Gastroesophageal sphincter (tissue), 4 donors: ENCODE results near the gene FAM149B1. TPM values are rescaled to one million over a fixed set of nuclear protein-coding genes. Genes with fewer than 3 reads are reported as not detected.
"Not testable (repeated sequence)": the region's sequence is repeated elsewhere in the genome, so short reads cannot be mapped to it uniquely, and the experiment has no call there.

Source experiments
- ATAC-seq: fragments of 150-250 bp; one replicate; pipeline ENCODE4 v1.9.1; 2016; ENCODE audit warnings: mild to moderate bottlenecking, moderate library complexity
- H3K27ac ChIP-seq, 4 donors: fragments of 200-600 bp; sonication (generic) in 3 of 4; 1 replicate in 3 of 4; 2 replicates in 1 of 4; pipeline ENCODE4 v1.5.1; 2016 to 2019
- H3K27me3 ChIP-seq: fragments of 200-600 bp; sonication (generic); one replicate; pipeline ENCODE4 v1.5.1; 2019
- H3K36me3 ChIP-seq, 2 donors: fragments of 200-600 bp; sonication (generic); one replicate each; pipeline ENCODE4 v1.5.1; 2019; ENCODE audit warnings: control low read depth in 1 of 2
- H3K4me1 ChIP-seq, 3 donors: fragments of 200-600 bp; sonication (generic); 1 replicate in 2 of 3; 2 replicates in 1 of 3; pipeline ENCODE4 v1.5.1; 2016 to 2019; ENCODE audit warnings: control low read depth in 2 of 3
- H3K4me3 ChIP-seq, 2 donors: fragments of 200-600 bp; sonication (generic); one replicate each; pipeline ENCODE4 v1.5.1; 2019; ENCODE audit warnings: mild to moderate bottlenecking in 1 of 2, moderate library complexity in 1 of 2
- H3K9me3 ChIP-seq, 3 donors: fragments of 200-600 bp; sonication (generic); one replicate each; pipeline ENCODE4 v1.5.1; 2017 to 2019; ENCODE audit warnings: control low read depth in 2 of 3
- CTCF ChIP-seq, 4 experiments: fragments of 200-600 bp in 2 of 4; fragments of 450-650 bp in 2 of 4; sonication (generic) in 1 of 4; IDR thresholded peaks; one replicate each; pipeline ENCODE4 v1.5.1; 2017 to 2019; ENCODE audit warnings: antibody characterized with exemption in 4 of 4, mild to moderate bottlenecking in 2 of 4, moderate library complexity in 2 of 4
- EP300 ChIP-seq: sonication (generic); formaldehyde crosslinking; IDR thresholded peaks from one replicate; pipeline ENCODE4 v1.6.1; 2017; ENCODE audit warnings: antibody characterized with exemption, mild to moderate bottlenecking
- POLR2A ChIP-seq, 2 donors: fragments of 450-650 bp; IDR thresholded peaks; one replicate each; pipeline ENCODE4 v1.6.1; 2017; ENCODE audit warnings: antibody characterized with exemption in 2 of 2, mild to moderate bottlenecking in 2 of 2, moderate library complexity in 1 of 2
- POLR2AphosphoS5 ChIP-seq: sonication (generic); formaldehyde crosslinking; IDR thresholded peaks from one replicate; pipeline ENCODE4 v1.6.1; 2017; ENCODE audit warnings: antibody characterized with exemption
- WGBS, 2 donors: methylation state at CpG; one replicate each; pipeline ENCODE4 v1.1.5; 2018; ENCODE audit warnings: low coverage in 1 of 2; 5-methylcytosine and 5-hydroxymethylcytosine counted together
- total RNA-seq, 4 donors: library from RNA; depleted of rRNA; stranded (reverse); fragments of >200 nt; gene quantifications; one replicate each; pipeline ENCODE4 v1.1.0, GENCODE V29; 2016

FAM149B1 gene
- total RNA-seq, 4 donors from 2014 or later, result 10.9 to 16.2 (median 15.2) TPM

GRCh38 chr10:73252445-73253224, 84.7 kb downstream of the FAM149B1 start, which contains the start of gene MRPS16:
MRPS16 (minus strand) TSS chr10:73252644; CDS start chr10:73252482, 162 bp downstream.
- TF ChIP-seq POLR2A (IDR thresholded peaks at IDR 0.05), result peak; percentile 44 to 60
- no peak for TF ChIP-seq EP300
- TF ChIP-seq POLR2AphosphoS5, result peak; percentile 83
- peak in 3 of 4 experiments; percentile 15 to 20 (median 17) for TF ChIP-seq CTCF (IDR thresholded peaks at IDR 0.05)
- Histone ChIP-seq H3K36me3 (peaks cover 0 to 29% of the 10 kb centered on the region in 2 donors), H3K4me1 (peaks cover 11 to 41% (median 19%) of the 10 kb centered on the region in 3 donors), H3K9me3 (no peaks in the 10 kb centered on the region), H3K27me3 (no peaks in the 10 kb centered on the region), H3K4me3 (peak within 1 kb of the TSS; percentile 76 to 82), H3K27ac (peak within 1 kb of the TSS; percentile 80 to 93 (median 90))
- ATAC-seq, result peak; percentile 99
- 0% methylated on average over 12 to 17 of the region's 51 CpGs for WGBS, 2 donors

- WGBS, 2 donors, result 0% methylated on average over 4 of the region's 4 CpGs
- H3K4me1 ChIP-seq, result peaks cover 9 to 35% (median 16%) of the 10 kb centered on the region in 3 donors
- H3K27me3 ChIP-seq, result no peaks in the 10 kb centered on the region
- H3K36me3 ChIP-seq, result peaks cover 0 to 29% of the 10 kb centered on the region in 2 donors
- peak overlapping the region; percentile 80 to 93 (median 90) for H3K27ac ChIP-seq
- no peak for ATAC-seq
- TF ChIP-seq POLR2AphosphoS5 (no peak), CTCF (IDR thresholded peaks at IDR 0.05) (no peak)
- H3K9me3 ChIP-seq, result no peaks in the 10 kb centered on the region
- peak overlapping the region; percentile 76 to 82 for H3K4me3 ChIP-seq
These were observed 85.3 kb downstream of the FAM149B1 start for GRCh38 chr10:73253225-73253555.

- not testable (repeated sequence) for H3K4me3 ChIP-seq, ATAC-seq, H3K36me3 ChIP-seq, H3K4me1 ChIP-seq, H3K27ac ChIP-seq, H3K9me3 ChIP-seq, H3K27me3 ChIP-seq
- WGBS, 2 donors, result 91 to 96% methylated on average over 9 to 10 of the region's 10 CpGs
These were observed 90.7 kb downstream of the FAM149B1 start for GRCh38 chr10:73258612-73259011.

- no peak for TF ChIP-seq POLR2AphosphoS5
- TF ChIP-seq EP300, result no peak
- no peak for TF ChIP-seq CTCF (IDR thresholded peaks at IDR 0.05)
- ATAC-seq, result no peak
- WGBS, 2 donors, result 91 to 98% methylated on average over 5 to 8 of the region's 9 CpGs
- Histone ChIP-seq H3K4me1 (no peaks in the 10 kb centered on the region), H3K36me3 (no peaks in the 10 kb centered on the region), H3K27ac (no peak overlapping the region), H3K27me3 (no peaks in the 10 kb centered on the region), H3K4me3 (no peak overlapping the region), H3K9me3 (no peaks in the 10 kb centered on the region)
These were observed 93.6 kb downstream of the FAM149B1 start for GRCh38 chr10:73261362-73261995.

GRCh38 chr10:73262105-73262730, 94.3 kb downstream of the FAM149B1 start:
- no peak for TF ChIP-seq POLR2A (IDR thresholded peaks at IDR 0.05)
- no peak for TF ChIP-seq EP300
- TF ChIP-seq CTCF (IDR thresholded peaks at IDR 0.05), result no peak
- no peak for TF ChIP-seq POLR2AphosphoS5
- no peak overlapping the region for H3K4me3 ChIP-seq

More at GRCh38 chr10:73262105-73262730, 94.3 kb downstream of the FAM149B1 start:
- Histone ChIP-seq H3K36me3 (no peaks in the 10 kb centered on the region), H3K4me1 (no peaks in the 10 kb centered on the region), H3K9me3 (no peaks in the 10 kb centered on the region), H3K27ac (no peak overlapping the region), H3K27me3 (no peaks in the 10 kb centered on the region)
- WGBS, 2 donors, result 52 to 58% methylated on average over 4 of the region's 4 CpGs
- ATAC-seq, result no peak
